GM18519 (cell line): ENCODE measurements around the gene SOX5.

Experiments used
- ATAC-seq: cut with Tn5 transposase; IDR thresholded peaks from one replicate; pipeline ENCODE4 v1.9.1; 2021; ENCODE audit warnings: mild to moderate bottlenecking, moderate library complexity; ENCODE audit not compliant: unreplicated experiment, low FRiP score

The SOX5 gene

DNA sequence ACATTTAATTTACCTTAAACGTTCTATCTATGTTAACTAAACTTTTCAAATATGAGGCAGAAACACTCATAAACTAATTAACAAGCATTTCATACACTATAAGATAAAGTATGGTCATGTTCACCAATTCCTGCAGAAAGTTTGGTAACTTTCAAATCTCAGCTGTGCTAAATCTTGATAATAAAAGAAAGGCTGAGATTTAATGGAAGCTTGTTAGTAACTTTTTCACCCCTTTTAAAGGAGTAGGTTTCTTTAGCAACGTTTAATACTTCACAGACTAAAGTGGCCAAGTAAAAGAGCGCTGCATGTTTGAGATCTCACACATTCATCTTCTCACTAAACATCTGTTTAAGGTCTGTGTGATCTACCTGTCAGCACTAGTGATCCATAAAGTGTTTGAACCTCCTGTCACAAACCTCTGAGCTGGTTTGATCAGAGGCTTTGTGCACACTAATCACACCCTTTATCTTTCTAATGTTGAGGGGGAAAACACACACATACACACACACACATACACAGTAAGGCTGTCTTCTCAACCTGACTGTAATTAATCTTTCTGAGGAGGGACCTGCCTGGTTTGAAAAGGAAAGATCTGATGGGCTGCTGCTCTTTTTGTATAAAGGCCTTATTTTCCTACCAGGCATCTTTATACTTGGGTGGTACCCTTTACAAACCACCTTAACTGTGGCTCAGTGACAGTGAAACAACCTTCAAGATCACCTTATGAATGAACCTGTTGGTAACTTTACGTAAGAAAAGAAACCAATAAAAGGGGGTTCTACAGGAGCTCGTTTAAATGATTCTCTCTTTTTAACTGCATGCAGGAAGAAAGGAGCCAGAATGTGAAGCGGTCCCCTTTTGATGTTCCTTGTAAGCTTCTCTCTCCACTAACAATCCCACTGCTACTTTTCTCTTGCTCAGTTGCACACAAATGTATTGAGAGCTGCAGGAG lies 244.2 kb downstream of the SOX5 start:
- ATAC-seq: no peak

GRCh38 chr12:23703051-23703450 lies 246.4 kb downstream of the SOX5 start:
- no peak for ATAC-seq

DNA sequence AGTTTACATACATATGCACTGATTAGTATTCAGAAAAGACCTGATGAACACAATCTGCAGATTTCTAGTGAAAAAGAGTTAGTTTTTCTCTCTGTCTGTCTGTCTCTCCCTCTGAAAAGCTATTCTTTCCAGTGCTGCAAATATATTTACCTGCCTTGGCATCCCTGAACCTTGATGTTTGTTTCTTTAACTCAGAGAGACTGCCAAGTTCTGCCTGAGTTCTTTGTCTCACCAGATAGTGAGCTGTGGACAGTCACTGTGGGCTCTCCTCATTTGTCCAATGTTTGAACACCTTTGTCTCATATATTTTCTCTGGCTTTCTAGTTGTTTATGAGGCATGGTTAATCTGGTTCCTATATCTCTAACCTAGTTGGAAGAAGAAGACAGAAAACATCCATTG lies 250.4 kb downstream of the SOX5 start:
- ATAC-seq: no peak

- ATAC-seq: no peak
Observed at GRCh38 chr12:23694920-23695319, 254.6 kb downstream of the SOX5 start.

- no peak for ATAC-seq
Observed at GRCh38 chr12:23694307-23694706, 255.2 kb downstream of the SOX5 start.

DNA sequence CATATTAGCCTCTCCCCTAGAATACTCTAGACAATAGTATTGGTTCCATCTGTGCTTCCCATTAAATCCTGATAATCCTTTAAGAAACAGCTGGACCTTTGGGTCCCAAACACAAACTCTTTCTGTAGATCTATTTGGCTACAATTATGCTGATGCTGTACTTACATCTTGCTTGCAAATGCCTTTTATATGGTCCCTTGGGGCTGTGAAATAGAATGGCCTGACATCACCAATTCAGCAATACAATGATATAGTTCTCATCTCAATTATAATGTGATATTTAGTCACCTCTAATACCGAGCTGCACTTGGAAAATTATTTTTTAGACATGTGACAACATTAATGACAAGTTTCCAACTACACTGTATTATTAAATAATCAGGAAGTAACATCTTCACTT lies 261.5 kb downstream of the SOX5 start:
- ATAC-seq: no peak

DNA sequence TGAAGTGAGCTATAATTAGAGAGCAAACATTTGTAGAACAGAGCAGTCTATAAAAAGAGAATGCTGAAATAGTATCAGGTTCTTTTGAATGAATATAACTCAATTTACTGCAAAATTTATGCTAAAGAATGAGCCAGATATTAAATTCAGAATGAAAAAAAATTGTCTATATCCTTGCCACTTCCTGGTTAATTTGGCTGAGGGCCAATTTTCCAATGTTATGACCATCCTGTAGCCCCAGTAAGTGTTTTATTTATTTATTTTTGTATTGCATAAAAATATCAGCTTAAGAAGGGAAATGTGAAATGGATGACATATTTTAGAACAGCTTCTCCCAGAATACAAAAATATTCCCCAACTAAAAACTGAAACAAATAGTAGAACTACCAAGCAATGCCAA lies 263.4 kb downstream of the SOX5 start:
- ATAC-seq: no peak

DNA sequence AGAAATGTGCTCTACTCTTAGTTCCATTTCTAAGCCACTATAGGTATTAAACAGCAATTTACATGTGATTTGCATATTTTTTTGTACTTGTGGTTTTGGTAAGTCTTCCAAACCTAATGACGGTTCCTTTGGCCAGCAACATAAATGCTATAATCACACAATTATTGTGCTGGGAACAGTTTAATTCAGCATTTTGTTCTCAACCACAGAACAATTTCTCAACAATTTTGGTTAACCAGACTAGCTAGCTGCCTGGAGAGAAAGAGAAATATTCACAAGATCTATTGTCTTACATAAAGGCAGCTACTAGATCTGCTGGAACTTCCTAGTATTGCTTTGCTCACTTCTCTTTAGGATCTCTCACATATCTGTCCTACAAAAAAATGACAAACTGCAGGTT lies 265.3 kb downstream of the SOX5 start:
- ATAC-seq: no peak

DNA sequence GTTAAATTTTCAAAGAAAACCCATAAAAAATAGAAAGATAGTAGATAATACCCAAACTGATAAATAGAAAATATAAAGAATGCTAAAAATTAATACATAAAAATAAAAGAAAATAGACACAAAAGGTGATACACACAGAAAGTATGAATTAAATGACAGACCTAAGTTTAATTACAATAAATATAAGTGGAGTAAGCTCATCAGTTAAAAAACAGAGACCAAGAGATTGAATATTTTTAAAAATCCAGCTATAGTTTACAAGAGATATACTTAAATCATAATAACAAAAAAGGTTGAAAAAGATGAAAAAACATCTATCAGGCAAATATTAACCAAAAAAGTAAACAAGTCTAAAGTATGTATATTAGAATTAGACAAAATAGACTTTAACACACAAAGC lies 268.2 kb downstream of the SOX5 start:
- no peak for ATAC-seq

DNA sequence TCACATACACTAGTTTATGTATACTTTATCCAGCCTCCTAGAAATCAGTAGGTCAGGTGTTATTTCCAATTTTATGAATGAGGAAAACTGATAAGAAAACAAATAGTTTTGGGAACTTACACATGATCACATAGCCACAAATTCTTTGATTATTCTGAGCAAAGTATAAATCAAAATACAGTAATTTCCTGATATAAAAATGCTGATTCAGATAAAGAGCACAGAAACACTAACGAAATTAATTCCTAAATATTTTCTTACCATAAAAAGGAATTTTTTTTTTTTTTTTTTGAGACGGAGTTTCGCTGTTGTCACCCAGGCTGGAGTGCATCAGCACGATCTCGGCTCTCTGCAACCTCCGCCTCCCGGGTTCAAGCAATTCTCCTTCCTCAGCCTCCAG lies 275.4 kb downstream of the SOX5 start:
- no peak for ATAC-seq

DNA sequence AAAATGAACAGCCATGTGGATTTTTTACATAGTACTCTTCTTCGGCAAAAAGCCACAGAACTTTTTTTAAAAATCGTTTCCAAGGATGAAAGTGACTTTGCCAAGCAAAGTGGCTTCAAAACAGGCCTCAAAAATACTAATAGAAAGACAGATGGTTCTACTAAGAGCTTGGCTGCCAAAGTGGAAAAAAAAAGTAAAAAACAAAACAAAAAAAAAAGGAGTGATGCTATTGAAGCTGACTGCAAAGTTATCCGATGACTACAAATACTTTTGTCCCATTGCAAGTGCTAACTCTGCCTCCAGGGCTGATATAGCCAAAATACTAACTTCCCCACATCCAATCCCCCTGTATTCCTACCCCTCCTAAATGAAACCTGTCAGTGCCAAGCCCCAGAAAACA lies 277.6 kb downstream of the SOX5 start:
- no peak for ATAC-seq

DNA sequence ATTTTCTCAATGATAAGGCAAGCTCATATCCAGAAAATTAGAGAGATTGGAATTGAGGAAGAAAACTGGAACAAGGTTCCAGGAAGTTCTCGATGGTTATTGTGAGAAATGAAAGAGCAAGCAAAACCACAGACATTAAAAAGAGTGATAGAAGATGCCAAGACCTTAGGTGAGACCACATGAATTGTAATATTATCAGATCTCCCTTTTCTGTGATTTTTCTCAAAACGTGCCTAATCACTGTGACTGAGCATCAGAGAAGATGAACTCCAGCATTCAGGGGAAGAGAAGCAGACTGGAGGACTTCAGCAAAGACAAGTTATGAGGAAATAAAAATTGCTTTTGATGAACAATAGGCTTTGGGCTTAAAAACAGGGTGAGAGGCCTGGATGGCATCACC lies 278.8 kb downstream of the SOX5 start:
- no peak for ATAC-seq

DNA sequence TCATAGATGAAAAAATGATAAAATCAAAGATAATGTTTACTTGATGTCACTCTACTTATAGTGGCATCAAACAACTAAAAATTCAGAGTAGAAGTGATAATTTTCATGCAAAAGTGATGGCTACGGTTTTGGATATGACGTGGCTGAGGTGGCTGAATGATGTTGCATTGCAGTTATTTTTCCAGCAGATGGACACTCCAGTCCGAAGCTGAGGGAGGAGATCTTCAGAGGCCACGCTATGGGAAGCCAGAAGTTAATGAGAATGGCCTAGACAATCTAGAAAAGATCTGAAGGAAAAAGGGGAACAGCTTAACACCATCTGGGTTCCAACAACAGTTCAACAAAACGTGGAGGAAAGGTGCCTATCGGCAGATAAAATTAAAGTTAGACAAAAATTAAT lies 279.8 kb downstream of the SOX5 start:
- ATAC-seq: no peak

- ATAC-seq: no peak
Observed at GRCh38 chr12:23666866-23667265, 282.6 kb downstream of the SOX5 start.

DNA sequence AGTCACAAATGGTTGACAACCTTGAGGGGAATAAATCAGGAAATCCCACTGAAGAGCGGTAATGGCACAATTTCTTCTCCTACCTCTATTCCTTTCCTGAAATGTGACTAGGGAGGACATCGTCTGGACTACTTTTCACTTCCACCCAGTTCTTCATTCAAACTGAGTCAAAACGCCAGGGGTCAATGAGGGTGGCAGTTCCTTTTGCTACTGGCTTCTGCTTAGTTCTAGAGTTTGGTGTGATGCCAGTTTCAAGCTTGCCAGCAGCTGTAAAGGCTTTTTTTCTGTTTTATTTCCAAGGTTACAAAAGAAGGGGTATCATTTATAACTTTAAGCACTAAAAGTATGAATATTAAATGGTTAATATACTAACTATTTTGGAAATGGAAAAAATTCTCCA lies 286.5 kb downstream of the SOX5 start:
- ATAC-seq: no peak

GRCh38 chr12:23659131-23659530 lies 290.3 kb downstream of the SOX5 start:
- no peak for ATAC-seq

DNA sequence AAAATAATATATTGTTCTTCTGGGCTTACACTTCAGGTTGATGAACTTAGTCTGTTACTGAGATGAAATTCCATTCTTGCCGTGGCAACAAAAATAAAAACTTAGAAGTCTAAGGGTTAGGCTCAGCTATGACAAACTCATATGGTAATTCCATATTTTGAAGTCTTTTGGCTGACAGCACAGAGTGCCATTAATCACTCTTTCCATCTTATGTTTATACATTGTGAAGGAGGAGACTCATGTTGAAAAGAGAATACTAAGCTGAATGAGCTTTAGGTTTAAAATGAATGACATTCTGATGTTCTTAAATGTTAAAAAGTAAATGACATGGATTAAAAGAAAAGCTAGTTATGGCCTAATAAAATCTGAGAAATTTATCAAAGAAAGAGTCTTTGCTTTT lies 291.9 kb downstream of the SOX5 start:
- ATAC-seq: no peak

DNA sequence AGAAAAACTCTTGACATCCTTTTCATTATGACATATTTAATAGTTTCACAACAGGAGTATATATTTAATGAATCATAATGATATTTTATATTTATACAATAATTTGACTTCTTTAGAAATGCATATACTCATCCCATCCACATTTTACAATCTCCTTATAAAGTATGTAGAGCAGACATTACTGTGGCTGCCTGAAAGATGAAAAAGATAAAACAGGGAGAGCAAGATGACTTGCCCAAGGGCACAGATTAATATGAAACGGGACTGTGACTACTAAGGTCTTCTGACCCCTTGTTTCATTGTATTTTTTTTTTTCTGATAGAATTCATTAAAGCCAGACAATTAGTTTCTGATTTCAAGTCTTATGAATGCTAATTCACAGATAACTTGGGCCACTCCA lies 293.6 kb downstream of the SOX5 start:
- no peak for ATAC-seq

DNA sequence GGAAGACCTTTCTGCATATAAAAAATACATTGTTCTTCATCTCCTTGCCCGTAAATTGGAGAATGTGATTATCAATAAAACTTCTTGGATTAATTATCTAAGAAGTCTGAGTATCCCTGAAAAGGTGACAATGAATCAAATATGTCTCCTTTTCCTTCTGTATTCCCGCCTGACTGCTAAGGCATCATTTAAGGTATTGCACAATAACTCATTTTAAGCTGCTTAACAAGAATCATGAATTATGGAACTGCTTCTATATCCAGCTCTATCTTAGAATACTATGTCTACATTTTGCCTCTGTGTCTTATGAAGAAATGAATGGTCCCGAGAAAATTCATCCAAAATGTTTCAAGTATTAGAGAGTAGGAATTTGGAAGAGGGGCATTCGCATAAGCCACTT lies 294.4 kb downstream of the SOX5 start:
- ATAC-seq: no peak

DNA sequence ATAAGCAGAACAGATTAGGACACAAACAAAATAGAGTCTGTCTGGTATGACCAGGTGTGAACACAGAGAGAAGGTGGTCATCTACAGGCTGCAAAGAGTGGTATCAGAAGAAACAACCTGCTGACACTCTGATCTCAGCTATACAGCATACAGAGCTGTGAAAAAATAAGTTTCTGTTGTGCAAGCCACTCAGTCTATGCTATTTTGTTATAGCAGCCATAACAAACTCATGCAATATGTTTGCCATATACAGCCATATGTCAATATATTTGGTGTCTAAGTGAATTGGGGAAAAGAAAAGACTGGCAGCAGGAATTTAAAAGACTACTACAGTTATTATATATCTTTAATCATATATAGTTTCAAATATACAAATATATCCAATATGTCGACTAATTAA lies 300.9 kb downstream of the SOX5 start:
- no peak for ATAC-seq

DNA sequence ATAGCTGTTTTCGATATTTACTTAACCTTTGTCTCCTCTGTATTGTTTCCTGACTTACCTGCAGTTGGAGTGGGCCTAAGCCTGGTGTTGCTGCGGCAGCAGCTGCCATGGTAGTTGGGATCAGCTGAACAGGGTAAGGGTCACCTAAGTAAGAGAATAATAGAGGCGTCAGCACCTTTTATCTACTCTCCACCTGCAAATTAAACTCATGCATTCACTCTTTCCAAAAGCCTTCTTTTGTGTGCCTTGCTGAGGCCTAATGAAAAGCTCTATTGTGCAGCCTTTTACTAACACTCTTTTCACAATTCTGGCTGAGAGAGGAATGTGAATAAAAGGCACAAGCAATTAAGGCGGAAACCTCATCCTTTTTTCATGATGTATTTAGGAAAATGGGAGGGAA lies 308.7 kb downstream of the SOX5 start:
- no peak for ATAC-seq

DNA sequence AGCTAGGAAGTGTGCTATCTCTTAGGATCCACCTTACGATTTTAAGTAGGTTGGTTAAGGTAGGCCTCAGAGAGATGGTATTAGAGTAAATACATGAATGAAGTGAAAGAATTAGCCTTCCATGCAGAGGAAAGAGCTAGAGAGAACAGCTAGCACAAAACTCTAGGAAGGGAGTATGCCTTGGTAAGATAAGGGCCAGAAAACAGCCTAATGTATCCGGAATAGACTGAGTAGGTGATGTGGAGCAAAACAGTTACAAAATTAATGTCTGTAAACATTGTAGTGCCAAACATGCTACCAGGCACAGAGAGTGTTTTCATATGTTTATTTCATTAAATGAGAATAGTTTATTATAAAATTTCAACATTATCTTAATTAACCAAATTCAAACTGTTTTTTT lies 315.1 kb downstream of the SOX5 start:
- ATAC-seq: no peak
